ENCODE data around the gene FRY.

The FRY gene

GRCh38 chr13:32266130-32266529 is 234.6 kb downstream of the FRY start:
- DNase-seq, result no peak

- DNase-seq, result peak; percentile 21
These were observed 236.4 kb downstream of the FRY start for GRCh38 chr13:32267836-32268439.

GRCh38 chr13:32272021-32272683 is 240.6 kb downstream of the FRY start:
- no peak for DNase-seq

- DNase-seq, result no peak
These were observed 246.3 kb downstream of the FRY start for GRCh38 chr13:32277839-32278238.

- no peak for DNase-seq
These were observed 246.9 kb downstream of the FRY start for GRCh38 chr13:32278426-32278825.

GRCh38 chr13:32281096-32281495 is 249.5 kb downstream of the FRY start:
- no peak for DNase-seq

- DNase-seq, result no peak
These were observed 250.6 kb downstream of the FRY start for GRCh38 chr13:32282096-32282711.

- DNase-seq, result no peak
These were observed 253.5 kb downstream of the FRY start for GRCh38 chr13:32284927-32285632.

- DNase-seq, result no peak
These were observed 254.0 kb downstream of the FRY start for GRCh38 chr13:32285633-32285965.

- no peak for DNase-seq
These were observed 265.6 kb downstream of the FRY start for GRCh38 chr13:32297206-32297605.

GRCh38 chr13:32298695-32299094 is 267.1 kb downstream of the FRY start:
- no peak for DNase-seq

- no peak for DNase-seq
These were observed 268.3 kb downstream of the FRY start for GRCh38 chr13:32299893-32300292.

- no peak for DNase-seq
These were observed 268.8 kb downstream of the FRY start for GRCh38 chr13:32300406-32300805.

GRCh38 chr13:32300920-32301319 is 269.3 kb downstream of the FRY start:
- DNase-seq, result no peak

- DNase-seq, result no peak
These were observed 270.9 kb downstream of the FRY start for GRCh38 chr13:32302461-32302860.

GRCh38 chr13:32305646-32306045 is 274.1 kb downstream of the FRY start:
- no peak for DNase-seq

- no peak for DNase-seq
These were observed 277.9 kb downstream of the FRY start for GRCh38 chr13:32309312-32310133.

- DNase-seq, result peak; percentile 27
These were observed 278.6 kb downstream of the FRY start for GRCh38 chr13:32310134-32310706.

- no peak for DNase-seq
These were observed 279.8 kb downstream of the FRY start for GRCh38 chr13:32311188-32311897.

- DNase-seq, result peak; percentile 32
These were observed 283.0 kb downstream of the FRY start for GRCh38 chr13:32314271-32315237.

Measured in COR-L47 (cell line).